ENCODE measurements around the gene IGF2R.

DNA sequence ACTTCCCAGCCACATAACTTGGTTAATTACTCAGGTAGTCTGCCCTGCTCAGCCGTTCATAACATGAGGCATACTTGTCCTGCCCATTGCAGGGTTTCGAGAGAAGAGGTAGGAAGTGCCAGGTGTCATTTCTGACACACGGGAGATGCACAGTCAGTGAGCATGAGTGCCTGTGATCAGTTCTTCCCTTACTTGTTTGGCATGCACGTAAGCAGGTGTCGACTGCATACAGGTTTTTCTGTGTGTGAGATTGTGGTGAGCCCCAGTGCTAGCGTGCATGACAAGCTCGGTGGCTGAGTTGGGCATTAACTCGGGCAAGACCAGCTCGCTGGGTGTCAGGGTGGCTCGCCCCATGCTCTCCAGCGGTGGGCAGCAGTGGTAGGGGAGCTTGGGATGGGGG is 101.5 kb downstream of the IGF2R start:
- TF ChIP-seq TARDBP (IDR thresholded peaks at IDR 0.05) (no peak), HDGF (IDR thresholded peaks at IDR 0.05; ENCODE audit: borderline replicate concordance) (no peak), LEF1 (IDR thresholded peaks at IDR 0.05; ENCODE audit: borderline replicate concordance) (no peak), BHLHE40 (IDR thresholded peaks at IDR 0.05; ENCODE audit: borderline replicate concordance) (no peak), SP1 (IDR thresholded peaks at IDR 0.05) (no peak), FOXM1 (IDR thresholded peaks at IDR 0.05; ENCODE audit: borderline replicate concordance) (no peak), FOXK2 (IDR thresholded peaks at IDR 0.05) (no peak), FOXA1 (IDR thresholded peaks at IDR 0.05) (no peak), CTBP1 (IDR thresholded peaks at IDR 0.05; ENCODE audit: borderline replicate concordance) (no peak), L3MBTL2 (conservative IDR thresholded peaks at IDR 0.05) (no peak), ELF4 (IDR thresholded peaks at IDR 0.05) (no peak), SUZ12 (IDR thresholded peaks at IDR 0.05) (no peak), NFRKB (IDR thresholded peaks at IDR 0.05) (no peak)

Measured in HEK293T (cell line).